HG03460 (cell line): Measurements from ENCODE around the gene MSI2.
A peak's percentile ranks its signal among the peaks of the same experiment; 100 is the strongest.

Experiments
- ATAC-seq: cut with Tn5 transposase; IDR thresholded peaks from one replicate; pipeline ENCODE4 v1.9.1; 2021; ENCODE audit not compliant: unreplicated experiment

The MSI2 gene

GRCh38 chr17:57548421-57549410 lies 292.4 kb downstream of the MSI2 start:
- no peak for ATAC-seq

GRCh38 chr17:57549468-57549867 lies 293.1 kb downstream of the MSI2 start:
- ATAC-seq = no peak

GRCh38 chr17:57550016-57550415 lies 293.7 kb downstream of the MSI2 start:
- no peak for ATAC-seq

- ATAC-seq = no peak
Measured at GRCh38 chr17:57550668-57551315, 294.5 kb downstream of the MSI2 start.

GRCh38 chr17:57551321-57552079 lies 295.2 kb downstream of the MSI2 start:
- peak; percentile 62 for ATAC-seq

- ATAC-seq = peak; percentile 53
Measured at GRCh38 chr17:57552114-57552624, 295.8 kb downstream of the MSI2 start.

- no peak for ATAC-seq
Measured at GRCh38 chr17:57553526-57553925, 297.2 kb downstream of the MSI2 start.

- ATAC-seq = no peak
Measured at GRCh38 chr17:57553991-57554825, 297.9 kb downstream of the MSI2 start.

- ATAC-seq = no peak
Measured at GRCh38 chr17:57554826-57555635, 298.7 kb downstream of the MSI2 start.

- ATAC-seq = no peak
Measured at GRCh38 chr17:57555636-57556175, 299.4 kb downstream of the MSI2 start.

GRCh38 chr17:57556320-57556719 lies 300.0 kb downstream of the MSI2 start:
- no peak for ATAC-seq

GRCh38 chr17:57556977-57557376 lies 300.7 kb downstream of the MSI2 start:
- no peak for ATAC-seq

- no peak for ATAC-seq
Measured at GRCh38 chr17:57557416-57557815, 301.1 kb downstream of the MSI2 start.

- no peak for ATAC-seq
Measured at GRCh38 chr17:57557834-57558681, 301.7 kb downstream of the MSI2 start.

GRCh38 chr17:57559226-57559625 lies 302.9 kb downstream of the MSI2 start:
- no peak for ATAC-seq

GRCh38 chr17:57559634-57560318 lies 303.5 kb downstream of the MSI2 start:
- no peak for ATAC-seq

- ATAC-seq = no peak
Measured at GRCh38 chr17:57560319-57560705, 304.0 kb downstream of the MSI2 start.
